HepG2 (cell line): Measurements from ENCODE around the gene C20orf204. TPM values are rescaled to one million over a fixed set of nuclear protein-coding genes. Genes with fewer than 3 reads are reported as not detected.

Source experiments
- ATAC-seq: fragments of 200-7000 bp; cut with Tn5 transposase; 3 replicates; pipeline ENCODE4 v1.9.1; 2020; ENCODE audit warnings: mild to moderate bottlenecking, moderate library complexity
- BruUV-seq: library from RNA; stranded (reverse); fragments of 400-500 nt; replicated peaks from 2 replicates; lab custom pipeline; 2021; lab: Mats Ljungman, UMichigan
- CTCF ChIA-PET: fragments of 300-600 bp; formaldehyde crosslinking; extraction: SDS; loops from one replicate; lab custom pipeline; 2021; ENCODE audit warnings: low total read pairs, inconsistent platforms, low intra/inter-chr PET ratio; lab: Yijun Ruan, JAX
- POLR2A ChIA-PET: fragments of 350-600 bp; sonication (Branson Sonifier 250); formaldehyde crosslinking; loops from one replicate; lab custom pipeline; 2020; ENCODE audit warnings: antibody characterized with exemption, inconsistent platforms; lab: Yijun Ruan, JAX
- DNase-seq: peaks from one replicate; pipeline ENCODE4 v3.0.0-alpha.2; 2015; ENCODE audit warnings: low spot score
- FAIRE-seq: peaks from 3 replicates; lab custom pipeline; 2011; peaks lifted over from hg19 to GRCh38; lab: Jason Lieb, UNC
- H2AFZ ChIP-seq: one replicate; pipeline ENCODE4 v1.6.1; 2011; ENCODE audit warnings: low read length, inconsistent platforms
- H3K27ac ChIP-seq: fragments of 300-600 bp; 3 replicates; pipeline ENCODE4 v1.8.0; 2011; ENCODE audit warnings: mixed run types, mild to moderate bottlenecking, mixed read lengths, low read length, inconsistent platforms; ENCODE audit not compliant: insufficient read depth; ENCODE audit errors: extremely low read length
- H3K27me3 ChIP-seq, 2 experiments: fragments of 200-600 bp in 1 of 2; 2 replicates in 1 of 2; 3 replicates in 1 of 2; pipeline versions ENCODE4 v1.6.0 to v1.8.0; 2011; ENCODE audit warnings: low read length in 2 of 2, mild to moderate bottlenecking in 2 of 2, moderate library complexity in 2 of 2, inconsistent platforms in 1 of 2; ENCODE audit not compliant: insufficient read depth in 2 of 2, control insufficient read depth in 1 of 2
- H3K36me3 ChIP-seq, 2 experiments: fragments of 200-600 bp in 1 of 2; replicated peaks in 1 of 2; 2 replicates in 1 of 2; 3 replicates in 1 of 2; pipeline versions ENCODE4 v1.5.1 to v1.8.0; 2011; ENCODE audit warnings: low read length in 2 of 2, inconsistent platforms in 1 of 2; ENCODE audit not compliant: insufficient read depth in 2 of 2, control insufficient read depth in 1 of 2
- H3K4me1 ChIP-seq: 2 replicates; pipeline ENCODE4 v1.5.1; 2012; ENCODE audit warnings: low read length, inconsistent platforms; ENCODE audit not compliant: insufficient read depth
- H3K4me2 ChIP-seq: 2 replicates; pipeline ENCODE4 v1.6.0; 2011; ENCODE audit warnings: low read depth, low read length, inconsistent platforms
- H3K4me3 ChIP-seq, 3 experiments: fragments of 200-600 bp in 1 of 3; sonication (generic), shearing (Covaris generic) in 1 of 3; replicated peaks in 1 of 3; 2 replicates each; pipeline ENCODE4 v1.5.1; 2011 to 2016; ENCODE audit warnings: low read length in 3 of 3, inconsistent platforms in 2 of 3, low read depth in 2 of 3, mild to moderate bottlenecking in 2 of 3, control low read depth in 1 of 3, mixed read lengths in 1 of 3; ENCODE audit not compliant: insufficient read depth in 1 of 3
- H3K79me2 ChIP-seq: one replicate; pipeline ENCODE4 v1.6.1; 2011; ENCODE audit warnings: low read length, inconsistent platforms; ENCODE audit not compliant: insufficient read depth
- H3K9ac ChIP-seq: 2 replicates; pipeline ENCODE4 v1.6.0; 2011; ENCODE audit warnings: mild to moderate bottlenecking, low read depth, low read length, inconsistent platforms; ENCODE audit not compliant: insufficient read depth
- H3K9me3 ChIP-seq: 2 replicates; pipeline ENCODE4 v1.5.1; 2012; ENCODE audit warnings: mild to moderate bottlenecking, low read length
- H4K20me1 ChIP-seq: 2 replicates; pipeline ENCODE4 v1.6.0; 2011; ENCODE audit warnings: inconsistent platforms, mild to moderate bottlenecking, low read length, moderate library complexity; ENCODE audit not compliant: insufficient read depth
- AGO2 ChIP-seq: fragments of 200-400 bp; formaldehyde crosslinking; optimal IDR thresholded peaks from 2 replicates; pipeline ENCODE3; 2017; ENCODE audit warnings: mild to moderate bottlenecking, low read depth, low read length, moderate library complexity
- CBX1 ChIP-seq: IDR thresholded peaks from one replicate; pipeline ENCODE4 v1.6.1; 2016; ENCODE audit warnings: antibody characterized with exemption, low read depth
- ELF4 ChIP-seq: sonication (generic); formaldehyde crosslinking; IDR thresholded peaks from 2 replicates; pipeline ENCODE4 v1.5.0; 2020; ENCODE audit warnings: missing genetic modification reagents, mild to moderate bottlenecking, moderate library complexity, borderline replicate concordance
- GPBP1L1 ChIP-seq: sonication (generic); formaldehyde crosslinking; IDR thresholded peaks from 2 replicates; pipeline ENCODE4 v1.5.0; 2020; ENCODE audit warnings: mild to moderate bottlenecking, missing genetic modification reagents
- KAT2B ChIP-seq: fragments of 150-350 bp; IDR thresholded peaks from 2 replicates; pipeline ENCODE4 v1.6.1; 2014; ENCODE audit warnings: low read depth, low read length, borderline replicate concordance
- RBFOX2 ChIP-seq: fragments of 200-400 bp; formaldehyde crosslinking; IDR thresholded peaks from 2 replicates; pipeline ENCODE4 v1.6.1; 2017; ENCODE audit warnings: low read depth, mild to moderate bottlenecking, low read length
- RBM22 ChIP-seq: fragments of 200-400 bp; formaldehyde crosslinking; optimal IDR thresholded peaks from 2 replicates; pipeline ENCODE3; 2017; ENCODE audit warnings: mild to moderate bottlenecking, low read length, moderate library complexity
- THAP11 ChIP-seq: IDR thresholded peaks from 2 replicates; pipeline ENCODE4 v1.6.1; 2016; ENCODE audit warnings: missing biosample characterization, missing genetic modification reagents
- XBP1 ChIP-seq: sonication (generic); formaldehyde crosslinking; IDR thresholded peaks from 2 replicates; pipeline ENCODE4 v1.5.0; 2020; ENCODE audit warnings: missing genetic modification reagents
- XRCC5 ChIP-seq: fragments of 200-400 bp; formaldehyde crosslinking; optimal IDR thresholded peaks from 2 replicates; pipeline ENCODE3; 2017; ENCODE audit warnings: mild to moderate bottlenecking, low read length
- ZFP1 ChIP-seq: IDR thresholded peaks from 2 replicates; pipeline ENCODE4 v1.6.1; 2016
- ZFP36 ChIP-seq: fragments of 150-350 bp; IDR thresholded peaks from 2 replicates; pipeline ENCODE4 v1.6.1; 2018; ENCODE audit warnings: borderline replicate concordance, low read length, low read depth; ENCODE audit not compliant: partially characterized antibody
- ZFP36L2 ChIP-seq: sonication (generic); formaldehyde crosslinking; IDR thresholded peaks from 2 replicates; pipeline ENCODE4 v1.4.0; 2020; ENCODE audit warnings: missing genetic modification reagents
- ZNF264 ChIP-seq: sonication (generic); formaldehyde crosslinking; IDR thresholded peaks from 2 replicates; pipeline ENCODE4 v1.4.0; 2020; ENCODE audit warnings: missing genetic modification reagents
- ZNF782 ChIP-seq: sonication (generic); formaldehyde crosslinking; IDR thresholded peaks from 2 replicates; pipeline ENCODE4 v1.4.0; 2020; ENCODE audit warnings: missing genetic modification reagents, mild to moderate bottlenecking, borderline replicate concordance
- WGBS: methylation state at CpG from one replicate; pipeline ENCODE4 v1.1.6; 2017; ENCODE audit warnings: low lambda C conversion rate; 5-methylcytosine and 5-hydroxymethylcytosine counted together
- in situ Hi-C: cut with HindIII; loops from 2 replicates; pipeline ENCODE4 v1.10.0; 2017; ENCODE audit warnings: low pct_unique_long_range_greater_than_20kb; ENCODE audit not compliant: extremely low pct_ligation_motif_present
- intact Hi-C: fragments of 100-400 bp; cut with micrococcal nuclease; formaldehyde crosslinking; loops from one replicate; pipeline ENCODE4 v1.10.0; 2022; ENCODE audit not compliant: unreplicated experiment
- polyA plus RNA-seq, 8 experiments: library from polyadenylated mRNA; depleted of rRNA in 3 of 8; stranded (reverse) in 7 of 8; unstranded in 1 of 8; fragments of >200 nt; fragmentation: Illumina TruSeq in 4 of 8; extraction: Trizol in 4 of 8; gene quantifications; 2 replicates each; pipeline versions ENCODE4 v1.2.1 to v1.2.3, GENCODE V29; 2011 to 2016; ENCODE audit warnings: low read depth in 4 of 8, missing spikeins in 1 of 8, mixed read lengths in 1 of 8; ENCODE audit not compliant: insufficient read depth in 1 of 8
- total RNA-seq, 5 experiments: library from RNA; depleted of rRNA; stranded (reverse); fragments of >200 nt; fragmentation: Illumina TruSeq; extraction: Trizol; gene quantifications; 2 replicates each; pipeline ENCODE4 v1.2.3, GENCODE V29; 2016; ENCODE audit warnings: low read depth in 1 of 5

C20orf204 gene
- total and polyA plus RNA-seq, 2 of the 13 experiments (the other 11 are each of a cell fraction or from before 2014, with no cell fraction given) = 22.1 to 80.0 TPM

- ChIA-PET POLR2A (interaction anchor here (5.0 kb wide), 1 partner anchor 8 kb away, joined by 81 read pairs; the partner anchor contains the start of gene C20orf204), CTCF (no interaction called here)
- ATAC-seq (no peak), FAIRE-seq (no peak), DNase-seq (no peak)
- Histone ChIP-seq H3K27me3 (no peaks in the 10 kb centered on the region), H3K9me3 (no peaks in the 10 kb centered on the region), H2AFZ (no peak overlapping the region), H3K36me3 (peaks cover 53 to 76% of the 10 kb centered on the region in 2 experiments), H3K4me1 (peaks cover 26% of the 10 kb centered on the region), H4K20me1 (no peaks in the 10 kb centered on the region), H3K79me2 (peaks cover 4% of the 10 kb centered on the region), H3K27ac (no peak overlapping the region), H3K4me3 (no peak overlapping the region), H3K9ac (no peak overlapping the region), H3K4me2 (no peak overlapping the region)
- intact Hi-C loops (no loop called here), in situ Hi-C loops (no loop called here)
- TF ChIP-seq KAT2B = no peak
- TF ChIP-seq XBP1 (CRISPR knock-in tag) = no peak
- peak; percentile 42 for TF ChIP-seq RBM22
- no peak for TF ChIP-seq CBX1
- no peak for TF ChIP-seq THAP11 (CRISPR knock-in tag)
- peak; percentile 90 for TF ChIP-seq AGO2
- TF ChIP-seq ELF4 (CRISPR knock-in tag) = no peak
- TF ChIP-seq XRCC5 = no peak
- peak; percentile 47; the same call in 1 of the 2 replicates for TF ChIP-seq RBFOX2
- no peak for TF ChIP-seq GPBP1L1 (CRISPR knock-in tag)
- TF ChIP-seq ZFP1 (CRISPR knock-in tag) = no peak
- TF ChIP-seq ZFP36L2 (CRISPR knock-in tag) = no peak
- no peak for TF ChIP-seq ZNF264 (CRISPR knock-in tag)
- TF ChIP-seq ZNF782 (CRISPR knock-in tag) = 0 out of 2 replicates have a peak, but pooled peaks have one; percentile 52
- no peak for TF ChIP-seq ZFP36
- WGBS = 97% methylated on average over 23 of the region's 24 CpGs
- no TSS peak for BruUV-seq
These were observed 7.8 kb upstream of the C20orf204 start for GRCh38 chr20:64027981-64028685.
